ENCODE results near the gene HELZ2.

DNA sequence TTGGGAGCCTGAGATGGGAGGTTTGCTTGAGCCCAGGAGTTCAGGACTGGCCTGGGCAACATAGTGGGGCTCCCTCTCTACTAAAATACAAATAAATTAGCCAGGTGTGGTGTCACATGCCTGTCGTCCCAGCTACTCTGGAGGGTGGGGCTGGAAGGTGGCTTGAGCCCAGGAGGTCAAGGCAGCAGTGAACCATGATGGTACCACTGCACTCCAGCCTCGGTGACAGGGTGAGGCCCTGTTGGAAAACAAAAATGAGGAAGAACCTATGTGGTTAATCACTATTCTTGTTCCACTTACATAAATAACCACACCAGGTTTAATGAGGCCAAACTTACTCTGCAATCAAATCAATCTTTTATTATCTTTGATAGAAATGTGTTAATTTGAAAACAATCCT lies 48.1 kb downstream of the HELZ2 start:
- TF ChIP-seq ZBTB1 (tag by site-specific recombination; IDR thresholded peaks at IDR 0.05) = no peak
- TF ChIP-seq ZNF112 (tag by site-specific recombination; IDR thresholded peaks at IDR 0.05) = no peak
- no peak for TF ChIP-seq SETDB1 (IDR thresholded peaks at IDR 0.05; ENCODE audit: insufficient read length, low read length)

Data from HEK293 (cell line).